Dedifferentiated amniotic fluid mesenchymal stem cell (primary cell): ENCODE measurements around the gene KLHL15.
"Not testable (repeated sequence)": the region's sequence is repeated elsewhere in the genome, so short reads cannot be mapped to it uniquely, and the experiment has no call there.

Experiments
- DNase-seq: peaks from one replicate; pipeline ENCODE4 v3.0.0-alpha.2; 2016; ENCODE audit errors: extremely low spot score

KLHL15 gene

GRCh38 chrX:24018809-24019208, 8.2 kb downstream of the KLHL15 start:
- DNase-seq: no peak

GRCh38 chrX:24017674-24018073, 9.3 kb downstream of the KLHL15 start:
- no peak for DNase-seq

- DNase-seq: no peak
Observed at GRCh38 chrX:24014388-24015018, 12.5 kb downstream of the KLHL15 start.

- no peak for DNase-seq
Observed at GRCh38 chrX:24012266-24012665, 14.7 kb downstream of the KLHL15 start.

- no peak for DNase-seq
Observed at GRCh38 chrX:24005867-24006266, 21.1 kb downstream of the KLHL15 start.

GRCh38 chrX:24005028-24005427, 22.0 kb downstream of the KLHL15 start:
- no peak for DNase-seq

DNA sequence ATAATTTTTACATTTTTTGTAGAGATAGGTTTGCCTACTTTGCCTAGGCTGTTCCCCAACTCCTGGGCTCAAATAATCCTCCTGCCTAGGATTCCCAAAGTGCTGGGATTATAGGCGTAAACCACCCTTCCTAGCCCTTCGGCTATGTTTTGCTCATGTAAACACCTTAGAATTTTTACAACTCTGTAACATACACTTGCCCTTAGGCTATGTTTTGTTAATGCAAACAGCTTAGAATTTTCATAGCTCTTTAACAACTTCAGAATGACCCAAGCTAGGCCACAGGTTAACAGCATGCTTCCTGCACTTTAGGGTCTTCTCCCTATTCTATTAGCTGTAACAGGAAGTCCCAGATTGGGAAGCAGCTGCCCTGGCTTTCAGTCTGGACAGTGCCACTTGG, 24.2 kb downstream of the KLHL15 start:
- no peak for DNase-seq

DNA sequence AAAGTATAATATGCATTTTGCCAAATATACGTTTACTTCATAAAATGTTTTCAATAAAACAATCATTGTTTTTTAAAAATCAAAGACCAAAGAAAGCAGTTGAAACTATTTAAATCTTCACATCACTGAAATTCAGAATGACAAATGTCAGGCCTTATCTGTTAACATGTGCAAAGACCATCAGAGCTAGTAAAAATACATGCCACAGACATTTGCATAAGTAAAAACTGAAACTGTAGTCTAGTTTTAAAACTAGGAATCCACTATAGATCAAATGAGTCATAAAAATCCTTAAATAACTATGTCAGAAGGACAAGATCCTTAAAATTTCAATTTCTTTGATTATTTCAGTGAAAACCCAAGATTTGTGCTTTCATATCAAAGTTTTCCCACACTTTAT, 24.8 kb downstream of the KLHL15 start:
- no peak for DNase-seq

DNA sequence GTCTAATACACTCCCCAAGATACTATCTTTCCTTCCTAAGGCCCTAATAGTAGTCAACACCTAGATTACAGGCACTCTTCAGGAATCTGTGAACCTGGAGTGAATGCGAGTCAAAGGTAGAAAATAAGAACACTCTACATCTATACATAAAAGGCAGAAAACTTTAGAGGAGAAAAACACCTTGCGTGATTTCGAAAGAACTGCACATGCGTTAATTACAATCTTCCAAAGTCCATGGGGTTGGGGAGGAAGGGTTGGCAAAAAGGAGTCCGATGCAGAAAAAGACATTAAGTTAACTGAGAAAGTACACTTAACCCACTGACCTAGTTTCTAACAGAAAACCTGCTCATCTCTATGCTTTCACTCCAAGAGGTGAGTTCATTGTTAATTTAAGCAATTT, 27.3 kb downstream of the KLHL15 start:
- no peak for DNase-seq

- no peak for DNase-seq
Observed at GRCh38 chrX:23993012-23993633, 33.9 kb downstream of the KLHL15 start.

GRCh38 chrX:23992431-23992830, 34.6 kb downstream of the KLHL15 start:
- DNase-seq: no peak

- DNase-seq: no peak
Observed at GRCh38 chrX:23990455-23990854, 36.5 kb downstream of the KLHL15 start.

GRCh38 chrX:23989689-23990088, 37.3 kb downstream of the KLHL15 start:
- DNase-seq: no peak

DNA sequence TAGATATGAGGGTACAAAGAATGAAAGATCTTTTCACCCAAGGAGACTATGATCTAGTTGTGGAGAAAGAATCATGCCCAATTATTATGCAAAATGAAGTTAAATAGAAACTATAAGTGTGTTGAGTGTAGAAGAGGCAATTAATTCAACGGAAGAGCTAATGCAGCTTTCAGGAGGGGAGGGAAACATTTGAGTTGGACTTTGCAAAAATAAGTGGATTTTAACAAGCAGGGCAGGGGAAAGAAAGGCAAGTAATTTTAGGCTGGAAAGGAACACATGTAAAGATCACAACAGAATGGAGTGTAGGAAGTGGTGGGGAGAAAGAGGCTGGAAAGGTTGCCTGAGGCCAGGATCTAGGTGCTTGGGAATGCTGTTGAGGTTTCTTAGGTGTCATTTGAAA, 44.1 kb downstream of the KLHL15 start:
- no peak for DNase-seq

GRCh38 chrX:23981711-23982110, 45.3 kb downstream of the KLHL15 start:
- DNase-seq: no peak

DNA sequence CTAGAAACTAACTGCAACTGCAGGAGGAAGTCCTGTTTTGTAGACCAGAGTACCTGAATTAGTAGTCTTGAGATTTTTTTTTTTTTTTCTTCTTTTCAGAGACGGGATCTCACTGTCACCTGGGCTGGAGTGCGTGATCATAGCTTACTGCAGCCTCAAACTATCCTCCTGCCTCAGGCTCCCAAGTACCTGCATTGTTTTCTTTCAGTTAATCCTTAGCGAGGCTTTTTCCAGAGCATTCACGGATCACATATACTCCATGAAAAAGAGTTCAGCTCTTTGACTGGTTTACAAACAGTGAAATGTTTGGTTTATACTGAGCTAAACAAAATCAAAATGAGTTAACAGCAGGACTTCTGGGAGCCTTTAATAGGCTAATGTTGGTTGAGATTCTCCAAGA, 45.8 kb downstream of the KLHL15 start:
- DNase-seq: no peak

- no peak for DNase-seq
Observed at GRCh38 chrX:23980011-23980441, 47.0 kb downstream of the KLHL15 start.

GRCh38 chrX:23978491-23978890, 48.5 kb downstream of the KLHL15 start:
- no peak for DNase-seq

DNA sequence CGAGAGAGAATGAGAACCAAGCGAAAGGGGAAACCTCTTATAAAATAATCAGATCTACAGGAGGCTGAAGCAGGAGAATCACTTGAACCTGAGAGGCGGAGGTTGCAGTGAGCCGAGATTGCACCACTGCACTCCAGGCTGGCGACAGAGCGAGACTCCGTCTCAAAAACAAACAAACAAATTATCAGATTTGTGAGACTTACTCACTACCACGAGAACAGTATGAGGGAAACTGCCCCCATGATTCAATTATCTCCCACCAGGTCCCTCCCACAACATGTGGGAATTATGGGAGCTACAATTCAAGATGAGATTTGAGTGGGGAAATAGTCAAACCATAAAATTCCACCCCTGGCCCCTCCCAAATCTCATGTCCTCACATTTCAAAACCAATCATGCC, 61.4 kb downstream of the KLHL15 start:
- not testable (repeated sequence) for DNase-seq

- no peak for DNase-seq
Observed at GRCh38 chrX:23964191-23964590, 62.8 kb downstream of the KLHL15 start.

DNA sequence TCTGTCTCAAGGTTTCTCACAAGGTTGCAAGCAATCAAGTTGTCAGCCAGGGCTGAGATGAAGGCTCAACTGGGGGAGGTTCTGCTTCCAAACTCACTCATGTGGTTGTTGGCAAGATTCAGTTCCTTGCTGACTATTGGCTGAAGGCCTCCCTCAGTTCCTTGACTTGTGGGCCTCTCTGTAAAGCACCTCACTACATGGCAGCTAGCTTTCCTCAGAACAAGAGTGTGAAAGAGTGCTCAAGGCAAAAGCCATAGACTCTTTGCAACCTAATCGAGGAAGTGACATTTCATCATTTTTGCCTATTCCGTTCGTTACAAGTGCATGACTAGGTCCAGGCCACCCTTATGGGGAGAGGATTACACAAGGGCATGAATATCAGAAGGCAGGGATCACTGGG, 67.2 kb downstream of the KLHL15 start:
- DNase-seq: no peak

- no peak for DNase-seq
Observed at GRCh38 chrX:23954396-23954795, 72.6 kb downstream of the KLHL15 start.

- DNase-seq: no peak
Observed at GRCh38 chrX:23953908-23954269, 73.1 kb downstream of the KLHL15 start.
